NCI-H345 treated with DMSO at 0.1 percent for 48 hours (cell line): Measurements from ENCODE around the gene OTUD3.
A peak's percentile ranks its signal among the peaks of the same experiment; 100 is the strongest.
"Not testable (repeated sequence)": the region's sequence is repeated elsewhere in the genome, so short reads cannot be mapped to it uniquely, and the experiment has no call there.

Experiments
- DNase-seq: peaks from one replicate; lab custom pipeline; 2025; ENCODE audit not compliant: unreplicated experiment; lab: John Stamatoyannopoulos, UW

The OTUD3 gene

DNA sequence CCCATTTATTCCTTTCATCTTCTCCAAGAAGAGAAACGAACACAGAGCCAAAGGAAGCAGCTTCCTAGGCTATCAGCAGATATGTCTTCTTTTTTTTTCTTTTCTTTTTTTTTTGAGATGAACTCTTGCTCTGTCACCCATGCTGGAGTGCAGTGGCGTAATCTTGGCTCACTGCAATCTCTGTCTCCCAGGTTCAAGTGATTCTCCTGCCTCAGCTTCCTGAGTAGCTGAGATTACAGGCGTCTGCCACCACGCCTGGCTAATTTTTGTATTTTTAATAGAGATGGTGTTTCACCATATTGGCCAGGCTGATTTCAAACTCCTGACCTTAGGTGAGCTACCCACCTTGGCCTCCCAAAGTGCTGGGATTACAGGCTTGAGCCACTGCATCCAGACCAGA, 13.6 kb upstream of the OTUD3 start:
- DNase-seq, result not testable (repeated sequence)

- not testable (repeated sequence) for DNase-seq
Measured at GRCh38 chr1:19869453-19869852, 12.7 kb upstream of the OTUD3 start.

DNA sequence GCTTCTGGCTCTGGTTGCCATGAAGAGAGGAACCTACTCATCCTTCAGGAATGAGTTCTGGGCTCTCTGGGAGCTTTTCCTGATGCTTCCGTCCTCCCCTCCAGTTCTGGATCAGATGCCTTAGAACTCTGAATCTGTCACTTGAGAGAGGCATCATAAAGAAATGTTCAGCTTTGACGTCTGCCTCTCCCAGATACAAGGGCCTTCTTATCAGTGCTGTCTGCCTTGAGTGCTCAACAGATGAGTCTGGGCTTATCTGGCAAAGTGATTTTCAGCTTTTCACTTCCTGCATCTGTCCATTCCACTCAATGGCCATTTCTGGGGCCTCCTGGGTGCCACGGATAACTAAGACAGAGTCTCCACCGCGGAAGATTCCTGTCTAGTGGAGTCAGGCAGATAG, 12.3 kb upstream of the OTUD3 start:
- no peak for DNase-seq

GRCh38 chr1:19872190-19872589, 10.0 kb upstream of the OTUD3 start:
- peak; percentile 34 for DNase-seq

DNA sequence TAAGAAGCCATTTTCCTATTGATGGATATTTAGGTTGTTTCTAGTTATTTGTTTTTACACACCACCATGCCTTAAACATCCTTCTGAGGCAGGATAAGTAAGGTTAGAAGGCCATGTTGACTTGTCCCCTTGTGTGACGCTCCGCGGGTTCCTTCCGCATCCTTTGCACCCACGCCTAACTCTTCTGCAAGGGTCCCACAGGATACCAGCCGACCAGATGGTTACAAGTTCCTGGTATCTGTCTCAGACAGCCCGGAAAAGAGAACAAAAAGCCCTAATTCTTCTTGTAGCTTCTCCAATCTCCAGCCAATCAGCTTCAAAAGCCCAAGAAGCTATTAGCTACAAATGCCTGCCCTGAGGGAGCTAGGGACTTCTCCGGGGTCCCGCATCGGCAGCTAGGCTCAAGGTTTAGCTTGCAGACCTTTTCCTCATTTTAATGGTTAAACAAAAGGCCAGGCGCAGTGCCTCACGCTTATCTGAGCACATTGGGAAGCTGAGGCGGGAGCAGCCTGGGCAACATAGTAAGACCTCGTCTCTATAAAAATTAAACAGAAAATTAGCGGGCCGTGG, 4.9 kb upstream of the OTUD3 start:
- DNase-seq, result no peak

GRCh38 chr1:19877821-19878636, 4.2 kb upstream of the OTUD3 start:
- DNase-seq, result no peak

DNA sequence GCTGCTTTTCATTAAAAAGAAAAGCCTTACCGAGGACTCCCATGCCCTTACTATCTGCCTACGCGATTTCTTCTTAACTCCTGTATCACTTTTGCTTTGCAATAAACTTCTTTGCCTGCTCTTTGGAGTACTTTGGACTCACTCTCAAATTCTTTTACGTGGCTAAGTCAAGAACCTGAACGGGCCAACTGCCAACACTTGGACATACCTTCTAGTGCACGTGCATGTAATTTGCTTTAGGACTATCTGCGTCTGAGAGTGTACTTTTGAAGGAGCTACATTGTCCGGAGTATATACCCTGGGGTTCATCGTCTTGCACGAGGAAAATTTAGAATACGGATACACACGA, 3.6 kb upstream of the OTUD3 start:
- DNase-seq, result no peak

- DNase-seq, result no peak
Measured at GRCh38 chr1:19879227-19879626, 3.0 kb upstream of the OTUD3 start.

DNA sequence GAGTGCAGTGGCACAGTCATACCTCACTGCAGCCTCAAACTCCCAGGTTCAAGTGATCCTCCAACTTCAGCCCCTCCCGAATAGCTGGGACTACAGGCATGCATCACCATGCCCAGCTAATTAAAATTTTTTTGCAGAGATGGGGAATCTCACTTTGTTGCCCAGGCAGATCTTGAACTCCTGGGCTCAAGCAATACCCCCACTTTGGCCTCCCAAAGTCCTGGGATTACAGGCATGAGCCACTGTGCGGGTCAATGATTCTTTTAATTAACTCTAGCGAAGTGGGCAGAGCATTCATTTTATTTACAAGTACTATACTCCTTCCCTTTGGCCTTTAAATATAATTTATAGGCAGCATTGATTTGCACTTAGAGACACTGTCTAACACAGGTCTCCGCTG, 2.5 kb upstream of the OTUD3 start:
- no peak for DNase-seq

DNA sequence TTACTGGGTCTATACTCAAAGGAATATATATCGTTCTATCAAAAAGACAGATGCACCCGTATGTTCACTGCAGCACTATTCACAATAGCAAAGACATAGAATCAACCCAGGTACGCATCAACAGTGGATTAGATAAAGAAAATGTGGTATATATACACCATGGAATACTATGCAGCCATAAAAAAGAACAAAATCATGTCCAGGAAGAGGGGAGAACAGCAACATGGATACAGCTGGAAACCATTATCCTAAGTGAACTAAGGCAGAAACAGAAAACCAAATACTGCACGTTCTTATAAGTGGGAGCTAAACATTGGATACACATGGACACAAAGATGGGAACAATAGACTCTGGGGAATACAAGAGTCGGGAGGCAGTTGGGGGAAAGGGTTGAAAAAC, 1.4 kb upstream of the OTUD3 start:
- not testable (repeated sequence) for DNase-seq

- no peak for DNase-seq
Measured at GRCh38 chr1:19884312-19884711, 2.1 kb downstream of the OTUD3 start.

DNA sequence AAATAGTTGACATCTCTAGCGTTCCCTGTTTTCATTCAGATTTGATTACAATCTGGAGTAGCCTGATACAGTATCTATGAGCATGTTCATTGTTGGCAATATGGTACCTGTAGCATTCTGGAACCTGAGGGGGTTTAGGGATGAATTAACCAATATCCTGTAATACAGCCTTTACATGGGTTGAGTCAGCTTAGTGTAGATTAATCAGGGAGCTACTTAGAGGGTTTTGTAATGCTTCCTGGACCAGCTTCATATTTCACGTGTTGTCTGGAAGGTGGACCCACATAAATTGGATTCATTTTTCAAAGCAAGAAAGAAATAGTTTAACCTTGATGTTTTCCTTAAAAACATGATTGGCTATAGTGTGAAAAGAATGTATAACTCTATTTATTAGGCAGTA, 3.6 kb downstream of the OTUD3 start:
- no peak for DNase-seq

DNA sequence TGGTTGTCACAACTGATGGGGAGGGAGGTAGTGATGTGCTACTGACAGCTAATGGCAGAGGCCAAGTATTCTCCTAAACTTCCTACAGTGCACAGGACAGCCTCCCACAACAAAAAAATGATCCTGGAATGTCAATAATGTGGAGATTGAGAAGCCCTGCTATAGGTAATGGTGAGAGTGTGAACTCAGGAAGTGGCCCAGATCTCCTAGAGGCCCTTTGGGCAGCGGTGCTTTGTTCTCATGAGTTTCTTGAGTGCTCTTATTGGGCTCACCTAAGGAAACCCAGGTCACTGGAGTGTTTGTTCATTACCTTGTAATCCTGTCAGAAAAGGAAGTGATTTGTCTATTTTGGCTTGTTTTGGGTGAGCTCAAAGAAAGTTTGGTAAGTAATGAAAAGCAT, 5.9 kb downstream of the OTUD3 start:
- no peak for DNase-seq

DNA sequence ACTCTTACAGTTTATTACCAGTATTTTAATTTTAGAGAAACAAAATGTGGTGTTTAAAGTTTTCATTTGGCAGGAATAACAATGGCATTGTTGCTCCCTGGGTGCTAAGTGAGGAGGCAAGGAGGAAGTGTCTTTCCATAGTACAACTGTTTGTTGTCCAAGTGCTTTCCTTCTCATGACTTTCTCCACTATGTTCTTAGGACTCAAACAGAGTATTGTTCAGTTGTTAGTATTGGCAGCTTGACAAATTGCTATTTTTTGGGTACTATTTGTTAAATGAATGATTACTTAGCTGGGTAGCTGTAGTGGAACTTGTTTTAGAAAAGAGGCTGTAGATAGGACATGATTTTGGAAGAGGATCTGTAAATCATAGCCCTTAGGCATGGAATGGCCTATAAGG, 7.5 kb downstream of the OTUD3 start:
- no peak for DNase-seq

DNA sequence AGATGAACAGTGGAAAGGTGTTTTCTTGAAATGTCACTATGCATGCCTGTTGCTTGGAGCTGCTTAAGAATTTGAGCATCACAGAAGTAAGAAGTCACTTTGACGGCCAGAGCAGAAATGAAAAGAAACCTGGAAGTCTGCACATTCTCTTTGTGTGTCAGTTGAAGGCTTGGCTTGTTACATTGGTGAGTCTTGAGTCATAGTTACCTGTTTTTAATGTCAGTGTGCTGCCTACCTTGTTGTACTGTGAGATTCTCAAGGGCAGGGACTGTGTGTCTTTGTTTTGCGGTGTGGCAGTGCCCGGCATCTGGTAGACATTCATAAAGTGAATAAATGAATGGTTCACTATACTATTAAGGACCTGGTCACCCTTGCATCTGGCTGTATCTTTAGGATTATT, 9.9 kb downstream of the OTUD3 start:
- DNase-seq, result no peak

- no peak for DNase-seq
Measured at GRCh38 chr1:19892628-19893168, 10.5 kb downstream of the OTUD3 start.

DNA sequence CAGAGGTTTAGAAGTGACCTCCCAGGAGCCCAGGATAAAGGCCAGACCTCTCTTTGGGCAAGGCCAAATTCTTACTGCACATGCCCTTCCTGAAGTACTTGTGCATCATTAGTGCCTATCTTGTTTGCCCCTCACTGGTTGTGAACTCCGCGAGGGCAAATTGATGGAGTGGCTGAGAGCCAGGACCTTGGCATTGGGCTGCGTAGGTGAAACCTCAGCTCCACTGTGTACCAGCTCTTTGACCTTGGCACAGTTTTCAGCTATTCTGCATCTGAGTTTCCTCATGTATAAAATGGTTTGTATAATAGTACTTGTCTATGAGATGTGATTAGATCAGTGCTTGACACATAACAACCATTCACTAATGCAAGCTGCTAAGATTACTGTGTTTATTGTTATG, 11.5 kb downstream of the OTUD3 start:
- DNase-seq, result no peak

GRCh38 chr1:19894218-19894617, 12.0 kb downstream of the OTUD3 start:
- DNase-seq, result no peak

GRCh38 chr1:19901653-19902052, 19.5 kb downstream of the OTUD3 start:
- DNase-seq, result no peak

DNA sequence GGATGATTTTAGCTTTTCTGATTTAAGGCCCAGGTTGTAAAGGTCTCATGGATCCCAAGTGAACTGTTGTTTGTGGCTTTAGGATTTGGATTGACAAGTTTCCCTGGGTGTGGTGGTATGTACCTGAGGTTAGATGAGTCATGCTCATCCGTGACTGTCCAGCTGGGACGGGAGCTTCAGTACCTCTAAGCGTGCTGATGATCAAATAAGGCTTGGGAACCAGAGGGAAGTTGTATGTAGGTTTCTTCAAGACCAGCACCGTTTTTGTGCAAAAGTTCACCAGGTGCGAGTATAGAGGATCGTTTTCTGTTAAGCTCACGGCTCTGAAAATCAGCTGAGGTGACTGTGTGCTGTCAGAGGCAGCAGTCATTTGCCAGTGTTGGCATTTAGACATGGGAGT, 21.4 kb downstream of the OTUD3 start:
- no peak for DNase-seq

DNA sequence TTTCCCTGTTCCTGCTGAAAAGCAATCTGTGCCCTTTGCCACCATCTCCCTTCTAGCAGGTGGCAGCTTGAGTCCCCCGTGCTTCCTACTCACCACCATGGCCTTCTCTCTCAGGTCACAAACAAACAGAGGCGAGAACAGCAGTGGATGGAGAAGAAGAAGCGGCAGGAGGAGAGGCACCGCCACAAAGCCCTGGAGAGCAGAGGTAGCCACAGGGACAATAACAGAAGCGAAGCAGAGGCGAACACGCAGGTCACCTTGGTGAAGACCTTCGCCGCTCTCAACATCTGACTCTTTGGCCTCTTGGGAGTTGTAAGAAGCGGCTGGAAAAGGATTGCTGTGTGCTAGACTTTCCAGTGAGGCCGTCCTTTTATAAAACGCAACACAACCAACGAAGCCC, 25.3 kb downstream of the OTUD3 start:
- no peak for DNase-seq

DNA sequence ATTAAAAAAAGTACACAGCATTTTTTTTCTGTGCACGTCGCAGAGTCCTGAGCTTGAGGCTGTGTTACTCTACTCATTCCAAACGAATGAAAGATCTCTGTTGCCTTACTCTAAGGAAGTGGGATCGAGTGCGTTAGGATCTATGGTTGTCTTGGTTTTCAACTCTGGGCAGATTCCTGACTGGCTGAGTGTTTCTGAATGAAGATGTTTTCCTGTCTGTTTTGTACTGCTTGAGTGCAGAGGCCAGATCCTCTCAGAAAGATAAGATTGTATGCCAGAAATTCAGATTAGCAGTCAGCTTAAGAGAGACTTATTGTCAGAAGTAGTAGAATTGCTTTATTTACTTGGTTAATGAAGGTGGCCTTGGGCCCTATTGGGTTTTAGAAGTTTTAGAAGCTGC, 27.2 kb downstream of the OTUD3 start:
- no peak for DNase-seq

- DNase-seq, result no peak
Measured at GRCh38 chr1:19909971-19910370, 27.8 kb downstream of the OTUD3 start.
